Measurements from ENCODE around the gene ZNF490. TPM values are rescaled to one million over a fixed set of nuclear protein-coding genes. Genes with fewer than 3 reads are reported as not detected.

Gene ZNF490
- 6.7 and 7.4 TPM in 2 replicates for total RNA-seq

DNA sequence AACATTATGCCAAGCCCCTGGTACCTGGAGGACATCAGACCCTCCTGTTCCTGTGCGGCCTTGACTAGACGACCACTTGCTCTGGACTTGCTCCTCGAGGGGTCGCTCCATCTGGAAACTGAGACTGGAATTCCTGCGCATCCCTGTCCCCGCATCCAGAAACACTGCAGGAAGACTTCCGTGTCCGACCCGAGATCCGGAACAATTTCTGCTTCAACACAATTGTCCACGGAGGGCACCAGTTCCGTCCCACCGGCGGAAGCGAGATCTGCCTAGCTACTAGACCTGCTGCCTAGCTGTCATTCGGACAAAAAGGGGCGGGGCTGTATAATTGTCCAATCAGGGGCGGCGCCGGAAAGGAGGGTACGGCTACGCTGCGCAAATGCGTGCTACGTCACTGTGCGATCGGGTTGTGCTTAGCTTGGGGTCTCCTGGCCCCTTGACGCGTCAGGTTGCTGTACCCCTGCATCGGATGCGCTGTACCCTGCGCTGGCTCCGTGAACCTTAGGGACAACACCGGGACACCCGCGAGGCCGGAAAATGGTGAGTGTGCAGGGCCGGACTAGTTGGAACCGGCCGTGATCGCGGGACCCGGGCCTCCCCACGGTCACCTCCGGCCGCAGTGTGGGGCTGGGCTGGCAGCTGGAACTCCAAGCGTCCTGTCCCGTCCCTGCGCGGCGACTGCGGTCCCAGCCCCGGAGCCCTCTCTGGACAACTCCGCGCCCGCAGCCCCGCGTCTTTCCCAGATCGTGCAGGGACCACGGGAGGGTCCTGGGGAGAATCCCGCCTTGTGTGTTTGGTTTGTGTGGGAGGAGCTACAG is at the start of gene ZNF490, which contains the start of gene ZNF791:
ZNF490 (minus strand) TSS at position 274 of the 821 bp plus-strand sequence; CDS start at position 141, 133 bp downstream.
ZNF791 (plus strand) TSS at position 381 of the 821 bp plus-strand sequence; CDS start at position 541, 160 bp downstream.

DNA sequence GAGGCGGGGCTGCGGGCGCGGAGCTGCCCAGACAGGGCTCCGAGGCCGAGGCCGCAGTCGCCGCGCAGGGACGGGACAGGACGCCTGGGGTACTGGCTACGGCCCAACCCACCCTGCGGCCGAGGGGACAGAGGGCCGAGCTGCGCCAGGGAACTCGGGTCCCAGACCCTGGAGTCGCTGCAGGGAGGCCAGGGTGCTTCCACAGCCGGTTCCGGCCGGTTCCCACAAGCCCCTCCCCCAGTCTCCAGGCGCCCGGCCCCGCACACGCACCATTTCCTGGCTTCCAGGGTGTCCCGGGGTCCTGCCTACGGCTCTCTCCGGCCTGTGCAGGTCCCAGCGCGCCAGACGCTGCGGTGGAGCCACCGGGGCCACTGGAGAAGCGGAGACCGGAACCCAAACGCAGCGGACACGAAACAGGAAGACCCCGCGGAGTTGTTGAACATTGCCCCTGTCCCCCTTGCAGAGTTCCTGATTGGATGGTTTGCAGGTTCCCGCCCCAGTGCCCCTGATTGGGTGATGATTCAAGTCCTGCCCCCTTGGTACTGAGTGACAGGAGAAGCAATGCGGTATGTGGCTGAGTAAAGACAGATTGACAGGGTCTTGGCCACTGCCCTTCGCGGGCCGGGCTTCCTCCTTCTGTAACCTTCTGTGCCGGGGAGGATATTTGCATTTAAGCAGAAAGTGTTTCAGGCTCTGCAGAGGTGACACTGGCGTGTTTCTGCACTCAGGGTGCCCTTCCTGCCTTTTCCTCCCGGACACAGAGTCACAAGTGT is 59.4 kb downstream of the ZNF490 start, which contains the start of gene ZNF564:
ZNF564 (minus strand) TSS at position 423 of the 773 bp plus-strand sequence; CDS start at position 273, 150 bp downstream.

Other genes starting within 250 kb of the ZNF490 start
- 3.8 and 4.3 TPM in 2 replicates for gene ZNF442, start 245.1 kb downstream of the ZNF490 start, total RNA-seq
- gene ZNF799, start 209.5 kb downstream of the ZNF490 start, total RNA-seq: 1.7 and 1.9 TPM in 2 replicates
- 2.4 and 2.6 TPM in 2 replicates for gene ZNF443, start 169.8 kb downstream of the ZNF490 start, total RNA-seq
- gene ZNF709, start 126.0 kb downstream of the ZNF490 start, total RNA-seq: 3.2 and 3.8 TPM in 2 replicates
- gene ZNF564, start 59.3 kb downstream of the ZNF490 start, total RNA-seq: 7.6 and 8.2 TPM in 2 replicates
- gene ZNF791, start 107 bp upstream of the ZNF490 start, total RNA-seq: 8.8 and 11.8 TPM in 2 replicates
- 22.1 and 27.6 TPM in 2 replicates for gene MAN2B1, start 55.9 kb upstream of the ZNF490 start, total RNA-seq
- gene WDR83, start 56.0 kb upstream of the ZNF490 start, total RNA-seq: 11.7 and 12.6 TPM in 2 replicates
- 57.5 and 63.5 TPM in 2 replicates for gene DHPS, start 71.1 kb upstream of the ZNF490 start, total RNA-seq
- not detected in 2 replicates for gene GNG14, start 77.2 kb upstream of the ZNF490 start, total RNA-seq
- gene FBXW9, start 85.8 kb upstream of the ZNF490 start, total RNA-seq: 3.9 and 4.6 TPM in 2 replicates
- gene TNPO2, start 113.1 kb upstream of the ZNF490 start, total RNA-seq: 33.9 and 41.4 TPM in 2 replicates
- gene TRIR, start 123.9 kb upstream of the ZNF490 start, total RNA-seq: 118 and 120 TPM in 2 replicates
- 120 and 140 TPM in 2 replicates for gene GET3, start 126.7 kb upstream of the ZNF490 start, total RNA-seq
- under 0.01 TPM in 2 replicates for gene BEST2, start 141.0 kb upstream of the ZNF490 start, total RNA-seq
- gene HOOK2, start 164.7 kb upstream of the ZNF490 start, total RNA-seq: 16.4 and 22.4 TPM in 2 replicates
- gene JUNB, start 180.7 kb upstream of the ZNF490 start, total RNA-seq: 37.8 and 47.2 TPM in 2 replicates
- gene PRDX2, start 191.0 kb upstream of the ZNF490 start, total RNA-seq: 130 and 210 TPM in 2 replicates
- 0.16 and 0.43 TPM in 2 replicates for gene THSD8, start 191.3 kb upstream of the ZNF490 start, total RNA-seq
- gene RNASEH2A, start 195.8 kb upstream of the ZNF490 start, total RNA-seq: 7.6 TPM in 2 replicates
- 0.47 TPM in 1 of 2 replicates, not detected in the other for gene RTBDN, start 223.8 kb upstream of the ZNF490 start, total RNA-seq
- gene MAST1, start 227.7 kb upstream of the ZNF490 start, total RNA-seq: 0.95 and 1.2 TPM in 2 replicates